GM21786 (cell line): Measurements from ENCODE around the gene DDX51.

Source experiments
- ATAC-seq: cut with Tn5 transposase; IDR thresholded peaks from one replicate; pipeline ENCODE4 v1.9.1; 2021; ENCODE audit not compliant: unreplicated experiment

DDX51 gene

GRCh38 chr12:132144115-132144809, at the start of gene DDX51, which contains the start of gene NOC4L:
Gene DDX51 (minus strand): TSS chr12:132144319. CDS start chr12:132144296, 23 bp downstream.
Gene NOC4L (plus strand): TSS chr12:132144457. CDS start chr12:132144489, 32 bp downstream.
- ATAC-seq, result peak; percentile 87

DNA sequence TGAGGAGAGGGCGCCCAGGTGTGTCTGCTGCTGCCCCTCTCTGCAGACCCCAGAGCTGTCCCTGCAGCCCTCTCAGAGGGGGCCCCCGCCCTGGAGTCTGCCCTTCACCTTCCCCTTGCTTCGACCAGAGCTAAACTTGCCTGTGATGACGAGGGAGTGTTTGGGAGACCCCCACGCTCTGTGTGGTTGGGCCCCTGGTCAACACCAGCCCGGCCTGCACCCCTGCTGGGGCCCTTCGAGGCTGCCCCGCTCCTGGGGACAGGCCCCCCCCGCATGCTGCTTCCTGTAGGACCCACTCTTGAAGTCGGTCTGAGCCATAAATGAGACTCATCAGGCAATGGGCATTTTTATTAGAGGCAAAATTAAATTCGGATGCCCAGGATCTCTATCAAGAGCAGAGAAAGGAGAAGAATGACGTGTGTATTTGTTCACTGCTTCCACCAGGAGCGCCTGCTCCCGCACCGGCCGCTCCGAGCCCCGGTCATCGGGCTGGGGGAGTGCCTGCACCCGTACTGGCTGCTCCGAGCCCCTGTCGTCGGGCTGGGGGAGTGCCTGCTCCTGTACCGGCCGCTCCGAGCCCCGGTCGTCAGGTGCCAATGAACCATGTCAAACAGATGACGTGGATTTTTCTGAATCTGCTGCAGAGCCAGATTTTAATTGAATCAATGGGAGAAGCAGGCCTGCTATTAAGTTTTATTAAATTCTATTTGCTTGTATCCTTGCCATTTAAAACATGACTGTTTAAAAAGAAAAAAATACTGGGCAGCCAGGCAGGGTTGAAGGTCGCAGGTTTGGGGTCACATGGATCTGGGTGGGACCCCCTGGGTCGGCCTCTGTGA, 47.8 kb upstream of the DDX51 start:
- ATAC-seq, result no peak

DNA sequence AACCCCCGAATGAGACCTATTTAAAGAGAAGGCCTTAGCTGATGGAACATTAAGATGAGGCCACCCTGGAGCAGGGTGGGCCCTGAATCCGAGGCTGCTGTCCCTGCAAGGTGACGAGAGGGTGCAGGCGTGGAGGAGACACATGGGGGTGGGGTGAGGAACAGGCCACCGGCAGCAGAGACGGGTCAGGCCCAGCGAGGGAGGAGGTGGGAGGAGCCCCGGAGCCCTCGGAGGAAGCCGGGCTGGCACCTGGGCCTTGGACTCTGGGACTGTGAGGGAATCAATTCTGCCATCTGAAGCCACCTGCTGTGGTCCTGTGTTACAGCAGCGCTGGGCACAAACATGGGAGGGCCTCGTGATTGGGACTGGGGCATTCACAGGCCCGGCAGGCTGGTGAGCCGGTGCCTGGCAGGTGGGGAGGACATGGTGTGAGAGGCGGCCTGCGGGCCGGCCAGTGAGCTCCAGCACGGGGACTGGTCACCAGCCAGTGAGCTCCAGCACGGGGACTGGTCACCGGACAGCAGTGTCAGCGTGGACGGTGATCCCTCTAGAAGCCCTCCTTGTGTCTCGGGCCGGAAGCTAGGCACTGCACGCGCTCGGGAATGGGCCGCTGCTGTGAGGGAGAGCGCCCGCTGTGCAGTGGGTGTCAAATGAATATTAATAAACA, 46.8 kb upstream of the DDX51 start:
- no peak for ATAC-seq

DNA sequence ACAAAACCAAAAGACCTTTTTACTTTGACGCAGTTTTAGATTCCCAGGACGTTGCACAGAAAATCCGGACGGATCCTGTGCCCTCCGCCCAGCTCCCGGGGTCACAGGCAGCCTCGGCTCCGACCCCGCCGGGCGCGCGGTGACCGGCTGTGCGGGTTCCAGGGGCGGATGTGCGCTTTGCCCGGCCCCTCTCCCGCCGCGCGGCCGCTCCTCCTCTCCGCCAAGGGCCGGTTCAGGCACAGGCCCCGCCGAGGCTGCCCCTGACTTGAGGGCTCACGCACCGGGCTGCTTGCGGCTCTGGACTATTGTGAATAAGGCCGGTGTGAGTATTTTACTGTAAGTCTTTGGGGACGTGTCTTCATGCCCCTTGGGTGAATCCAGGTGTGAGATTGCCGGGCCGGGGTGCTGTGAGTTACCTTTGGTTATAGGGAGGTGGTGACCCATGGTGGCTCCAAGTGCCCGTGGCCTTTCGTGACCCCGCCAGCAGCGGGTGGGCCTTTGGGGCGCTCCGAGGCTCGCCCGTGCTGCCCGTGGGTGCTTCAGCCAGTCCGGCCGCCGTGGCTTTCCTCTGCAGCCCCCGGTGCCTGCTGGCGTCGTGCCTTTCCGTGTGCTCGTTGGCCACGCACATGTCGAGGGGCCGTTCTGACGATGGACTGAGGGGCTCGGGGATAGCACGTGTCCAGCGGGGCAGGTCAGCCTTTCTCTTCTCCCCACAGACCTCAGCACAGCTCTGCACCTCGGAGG, 46.1 kb upstream of the DDX51 start:
- ATAC-seq, result peak; percentile 19

DNA sequence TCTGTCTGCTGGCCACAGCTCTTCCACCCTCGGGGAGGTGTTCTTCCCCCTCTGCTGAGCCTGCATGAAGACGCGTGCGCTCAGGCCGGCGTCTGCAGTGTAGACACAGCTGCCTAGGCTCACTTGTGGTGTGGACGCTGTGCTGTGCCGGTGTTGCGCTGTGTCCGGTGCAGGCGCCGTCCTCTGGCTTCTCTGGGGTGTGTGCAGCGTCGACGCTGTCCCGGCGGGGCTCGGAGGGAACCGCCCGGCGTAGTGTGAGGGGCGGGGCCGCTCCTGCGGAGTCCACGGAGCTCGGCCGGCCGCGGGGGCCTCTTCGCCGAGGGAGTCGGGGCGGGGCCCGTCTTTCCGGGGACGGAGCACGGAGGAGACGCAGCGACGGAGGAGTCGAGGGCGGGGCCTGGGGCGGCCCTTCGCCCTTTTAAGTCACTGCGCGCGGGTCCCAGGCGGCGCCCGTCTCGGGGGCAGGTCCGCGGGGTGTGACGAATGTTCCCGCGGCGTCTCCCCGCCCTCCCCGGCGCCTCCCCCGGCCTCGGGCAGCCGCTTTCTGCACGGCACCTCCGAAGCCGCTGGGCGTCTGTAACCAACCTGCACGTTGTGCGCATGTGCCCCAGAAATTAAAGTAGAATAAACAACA, 45.4 kb upstream of the DDX51 start:
- peak; percentile 94 for ATAC-seq

DNA sequence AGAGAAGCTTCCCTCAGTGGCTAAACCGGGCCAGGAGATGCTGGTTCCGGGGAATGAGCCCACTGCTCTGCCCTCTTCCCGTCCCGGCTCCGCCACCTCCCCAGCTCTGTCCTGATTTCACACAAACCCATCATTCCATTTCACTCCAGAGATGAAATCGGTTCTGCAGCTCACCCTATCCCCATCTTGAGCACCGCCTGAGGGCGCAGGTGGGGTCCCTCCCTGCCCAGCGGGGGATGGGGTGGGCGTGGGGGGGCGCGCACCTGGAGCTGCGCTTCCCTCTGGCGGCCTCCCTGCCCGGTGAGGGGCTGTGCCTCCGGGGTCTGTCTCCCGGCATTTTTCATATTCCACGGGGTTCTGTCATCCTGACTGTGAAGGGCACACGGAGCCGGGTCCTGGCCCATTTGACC, 44.8 kb upstream of the DDX51 start:
- no peak for ATAC-seq

GRCh38 chr12:132188451-132188901, 44.4 kb upstream of the DDX51 start:
- ATAC-seq, result no peak

GRCh38 chr12:132187646-132188450, 43.7 kb upstream of the DDX51 start:
- no peak for ATAC-seq

- no peak for ATAC-seq
Measured at GRCh38 chr12:132186857-132187620, 42.9 kb upstream of the DDX51 start.

DNA sequence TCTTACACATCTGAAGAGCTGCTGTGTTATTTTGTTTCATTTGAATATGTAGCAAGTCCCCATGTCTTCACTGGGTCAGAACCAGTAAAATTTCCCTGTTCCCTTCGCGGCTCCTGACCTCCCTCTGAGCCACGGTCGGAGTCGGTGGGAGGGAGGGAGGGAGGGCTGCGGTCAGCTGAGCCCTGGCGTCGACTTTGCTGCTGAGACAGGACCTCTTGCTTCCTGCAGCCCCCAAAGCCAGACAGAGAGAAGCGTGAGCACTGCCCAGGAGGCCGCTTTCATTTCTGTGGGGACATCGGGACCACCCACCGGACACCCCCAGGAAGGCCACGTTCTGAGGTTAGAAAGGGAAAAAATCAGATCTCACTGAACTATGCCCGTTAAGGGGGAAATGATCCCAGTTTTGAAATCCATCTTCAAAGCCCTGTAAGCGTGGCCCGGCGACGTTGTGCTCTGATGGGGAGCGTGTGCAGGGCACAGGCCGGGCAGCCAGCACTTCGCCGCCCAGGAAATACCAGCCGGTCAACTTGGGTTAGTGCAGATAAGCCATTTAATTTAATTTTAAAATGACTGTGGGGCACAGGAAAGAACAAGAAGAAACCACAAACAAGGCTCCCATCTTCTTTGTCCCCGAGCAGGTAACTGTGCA, 42.2 kb upstream of the DDX51 start:
- ATAC-seq, result no peak

- no peak for ATAC-seq
Measured at GRCh38 chr12:132185705-132186104, 41.6 kb upstream of the DDX51 start.

DNA sequence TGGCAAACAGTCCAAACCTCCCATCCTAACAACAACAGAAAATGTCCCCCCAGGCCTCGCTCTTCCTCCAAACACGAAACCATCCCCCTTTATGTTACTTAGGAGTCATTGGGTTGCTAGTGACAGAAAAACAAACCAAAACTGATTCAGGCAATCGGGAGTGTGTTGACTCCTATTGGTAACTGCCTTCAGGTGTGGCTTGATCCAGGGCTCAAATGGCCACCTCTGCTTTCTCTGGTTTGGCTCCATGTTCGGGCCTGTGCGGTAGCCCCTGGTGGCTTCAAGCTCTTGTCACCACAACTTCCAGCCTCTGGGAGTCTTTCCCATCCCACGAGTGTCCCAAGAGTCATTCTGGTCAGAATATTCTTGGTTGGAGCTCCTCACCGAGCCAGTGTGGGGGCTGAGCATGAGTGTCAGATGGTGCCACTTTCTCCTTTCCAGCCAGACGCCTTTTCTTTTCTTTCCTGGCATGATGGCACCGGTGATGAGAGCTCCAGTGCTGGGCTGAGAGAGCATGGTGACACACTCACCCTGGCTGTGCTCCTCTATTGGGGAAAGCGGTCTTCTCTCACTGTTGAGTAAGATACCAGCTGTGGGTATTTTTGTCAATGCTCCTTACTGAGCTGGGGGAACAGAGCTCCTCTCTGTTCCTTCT, 38.7 kb upstream of the DDX51 start:
- ATAC-seq, result no peak

DNA sequence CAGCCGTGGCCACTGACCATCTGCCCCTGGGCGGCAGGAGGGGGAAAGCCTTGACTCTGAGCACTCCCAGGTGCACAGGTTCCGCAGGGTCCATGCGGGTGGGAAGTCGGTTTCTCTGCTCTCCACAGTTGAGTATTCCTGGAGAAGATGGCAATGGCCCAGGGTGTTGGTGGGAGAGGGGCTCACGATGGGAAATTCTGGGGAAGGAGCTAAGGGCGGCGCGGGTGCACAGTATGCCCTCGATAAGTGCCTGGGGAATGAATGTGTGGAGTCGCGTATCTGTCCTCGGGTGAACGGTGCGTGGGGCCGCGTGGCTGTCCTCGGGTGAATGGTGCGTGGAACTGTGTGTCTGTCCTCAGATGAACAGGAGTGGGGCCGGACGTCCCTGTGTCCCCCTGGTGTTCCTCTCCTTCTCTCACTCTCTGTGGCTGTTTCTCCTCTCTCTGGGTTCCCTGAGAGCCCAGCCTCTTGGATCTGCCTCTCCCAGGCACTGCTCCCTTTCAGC, 38.1 kb upstream of the DDX51 start:
- ATAC-seq, result no peak

- no peak for ATAC-seq
Measured at GRCh38 chr12:132181570-132182200, 37.6 kb upstream of the DDX51 start.

DNA sequence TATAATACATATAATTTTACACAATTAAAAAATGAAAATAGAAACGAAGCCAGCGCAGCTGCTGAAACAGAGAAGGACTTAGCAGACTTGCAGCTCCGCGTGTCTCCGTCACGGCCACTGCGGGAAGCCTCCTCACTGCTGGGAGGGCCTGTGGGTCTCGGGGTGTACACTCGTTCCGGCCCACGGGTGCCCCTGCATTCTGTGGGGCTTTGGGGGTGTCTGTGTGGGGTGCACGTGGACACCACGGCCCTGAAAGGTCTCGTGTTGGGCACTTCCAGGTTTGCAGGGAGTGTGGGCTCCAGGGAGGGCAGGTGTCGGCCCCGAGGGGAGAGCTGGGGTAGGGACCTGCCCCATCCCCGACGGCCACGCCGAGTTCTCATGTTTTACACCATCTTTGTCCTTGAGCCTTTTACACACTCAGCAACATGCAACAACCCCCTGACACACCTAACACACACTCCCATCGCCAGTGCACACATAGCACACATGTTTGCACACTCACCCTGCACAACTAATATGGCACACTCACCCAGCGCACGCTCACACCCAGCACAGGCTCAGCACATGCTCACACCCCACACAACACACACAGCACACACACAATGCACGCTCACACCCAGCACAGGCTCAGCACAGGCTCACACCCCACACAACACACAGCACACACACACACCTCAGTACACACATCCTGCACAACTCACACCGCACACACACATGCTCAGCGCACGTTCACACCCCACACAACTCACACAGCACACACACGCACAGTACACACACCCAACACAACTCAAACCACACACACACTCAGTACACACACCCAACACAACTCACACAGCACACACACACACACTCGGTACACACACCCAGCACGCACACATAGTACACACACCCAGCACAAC, 36.8 kb upstream of the DDX51 start:
- no peak for ATAC-seq
